ENCODE data around the gene ACTL6A. TPM values are rescaled to one million over a fixed set of nuclear protein-coding genes. Genes with fewer than 3 reads are reported as not detected.

ACTL6A gene
- total RNA-seq, 1 experiment from 2014 or later: 74.5 TPM

- Histone ChIP-seq H3K9me3 (ENCODE audit: control insufficient read depth, low read depth, low read length) (no peaks in the 10 kb centered on the region), H3K23me2 (ENCODE audit: insufficient read length, low read depth, low read length, poor library complexity, severe bottlenecking) (no peaks in the 10 kb centered on the region), H2BK20ac (ENCODE audit: low read depth, low read length, poor library complexity, severe bottlenecking) (no peak overlapping the region), H2AFZ (ENCODE audit: low read length) (no peak overlapping the region), H2AK5ac (ENCODE audit: insufficient read length, low read length) (no peak overlapping the region), H3K79me2 (ENCODE audit: insufficient read depth, low read length) (no peaks in the 10 kb centered on the region), H2BK120ac (ENCODE audit: low read depth, low read length, poor library complexity, severe bottlenecking) (no peak overlapping the region), H3T11ph (ENCODE audit: low read length) (no peak overlapping the region), H2BK12ac (ENCODE audit: insufficient read length, low read depth, low read length) (no peak overlapping the region), H4K91ac (ENCODE audit: insufficient read length, low read depth, low read length) (no peak overlapping the region), H4K20me1 (ENCODE audit: control insufficient read depth, insufficient read depth, insufficient read length) (no peaks in the 10 kb centered on the region), H3K4me1 (ENCODE audit: insufficient read depth, low read length) (no peaks in the 10 kb centered on the region), H3K23ac (ENCODE audit: insufficient read length, low read depth, low read length) (no peak overlapping the region), H3K9ac (ENCODE audit: extremely low read depth, insufficient read length, low read length) (no peak overlapping the region), H3K14ac (ENCODE audit: insufficient read depth, low read length) (no peak overlapping the region), H3K79me1 (ENCODE audit: insufficient read depth, low read depth, low read length, poor library complexity, severe bottlenecking) (no peaks in the 10 kb centered on the region), H2BK15ac (ENCODE audit: low read depth, low read length) (no peak overlapping the region), H4K8ac (replicated peaks; ENCODE audit: insufficient read length, low read depth, low read length) (no peak overlapping the region), H3K56ac (ENCODE audit: insufficient read length, low read depth, low read length) (no peak overlapping the region), H3K4ac (ENCODE audit: low read depth, low read length) (no peak overlapping the region), H3K27ac (ENCODE audit: insufficient read length, low read depth, low read length) (no peak overlapping the region), H3K4me2 (ENCODE audit: insufficient read depth, insufficient read length, low read length) (no peak overlapping the region), H3K18ac (ENCODE audit: insufficient read length, low read depth, low read length) (no peak overlapping the region), H4K5ac (ENCODE audit: insufficient read length, low read depth, low read length) (no peak overlapping the region), H2BK5ac (ENCODE audit: insufficient read length, low read length) (no peak overlapping the region), H3K27me3 (ENCODE audit: insufficient read depth, low read length) (no peaks in the 10 kb centered on the region)
- peaks cover 16 to 67% (median 63%) of the 10 kb centered on the region in 3 experiments; a peak in 6 of 7 replicates for H3K36me3 Mint-ChIP-seq (ENCODE audit: insufficient read depth in 1 of 3, low read depth in 3 of 3)
- H3K27ac Mint-ChIP-seq: no peak overlapping the region
- no peak for TF ChIP-seq CTCF (conservative IDR thresholded peaks at IDR 0.05)
- H3K9me3 Mint-ChIP-seq: no peaks in the 10 kb centered on the region
- H3K4me1 Mint-ChIP-seq: no peaks in the 10 kb centered on the region
- no peak for DNase-seq
- no peak overlapping the region for H3K4me3 Mint-ChIP-seq
- no CpG with 5 or more reads among the region's 1 CpG for WGBS (ENCODE audit: extremely low coverage, insufficient read length, low lambda C conversion rate)
- no peaks in the 10 kb centered on the region for H3K27me3 Mint-ChIP-seq (ENCODE audit: low read depth)
Observed at GRCh38 chr3:179580992-179581391, 18.3 kb downstream of the ACTL6A start.
